ENCODE measurements around the gene PLAAT2.

GRCh38 chr11:63612181-63612580 is 49.0 kb upstream of the PLAAT2 start:
- TF ChIP-seq NFYB (IDR thresholded peaks at IDR 0.05; ENCODE audit: extremely low read depth, insufficient read length): no peak
- TF ChIP-seq MTA3 (IDR thresholded peaks at IDR 0.05; ENCODE audit: borderline replicate concordance): no peak
- no peak for TF ChIP-seq ZBTB7A (IDR thresholded peaks at IDR 0.05; ENCODE audit: borderline replicate concordance, control insufficient read depth, low read depth, low read length)
- TF ChIP-seq ZBTB1 (CRISPR knock-in tag; IDR thresholded peaks at IDR 0.05; ENCODE audit: borderline replicate concordance, low read depth): no peak
- TF ChIP-seq ETS1 (conservative IDR thresholded peaks at IDR 0.05; ENCODE audit: control insufficient read depth, low read depth, low read length): no peak
- TF ChIP-seq NCOR1 (IDR thresholded peaks at IDR 0.05): no peak
- no peak for TF ChIP-seq ZNF785 (CRISPR knock-in tag; IDR thresholded peaks at IDR 0.05)
- TF ChIP-seq ESRRA (IDR thresholded peaks at IDR 0.05; ENCODE audit: borderline replicate concordance, low read depth): no peak
- no peak for TF ChIP-seq JUN (IDR thresholded peaks at IDR 0.05; ENCODE audit: borderline replicate concordance, low read depth, low read length)
- no peak for TF ChIP-seq JUN (CRISPR knock-in tag; IDR thresholded peaks at IDR 0.05; ENCODE audit: borderline replicate concordance)
- no peak for TF ChIP-seq CTCF (IDR thresholded peaks at IDR 0.05 in 2 of 3, conservative IDR thresholded peaks at IDR 0.05 in 1 of 3; ENCODE audit: insufficient read depth in 2 of 3, low read depth in 1 of 3, low read length in 3 of 3)
- no peak for TF ChIP-seq JUNB (CRISPR knock-in tag; conservative IDR thresholded peaks at IDR 0.05)

All from K562 (cell line).